ENCODE data around the gene SPDL1. TPM values are rescaled to one million over a fixed set of nuclear protein-coding genes. Genes with fewer than 3 reads are reported as not detected.
A peak's percentile ranks its signal among the peaks of the same experiment; 100 is the strongest.

The SPDL1 gene
- total RNA-seq (2022) (40.6 and 51.3 TPM in 2 replicates), Bru-seq, nascent RNA (percentile 85 among the genes with signal in this experiment), BruChase-seq, experiment 1, labeled RNA remaining after a 6-hour chase (percentile 85 among the genes with signal in this experiment), BruChase-seq, experiment 2, labeled RNA remaining after a 2-hour chase (percentile 89 among the genes with signal in this experiment)
- long read RNA-seq, transcript SPDL1-201 (12 exons, 2,668 nt): major isoform, 133 of 200 reads
- long read RNA-seq, partial matches to known transcripts: 6 of 200 reads
- long read RNA-seq, other reads (novel, unspliced or antisense): 61 of 200 reads

DNA sequence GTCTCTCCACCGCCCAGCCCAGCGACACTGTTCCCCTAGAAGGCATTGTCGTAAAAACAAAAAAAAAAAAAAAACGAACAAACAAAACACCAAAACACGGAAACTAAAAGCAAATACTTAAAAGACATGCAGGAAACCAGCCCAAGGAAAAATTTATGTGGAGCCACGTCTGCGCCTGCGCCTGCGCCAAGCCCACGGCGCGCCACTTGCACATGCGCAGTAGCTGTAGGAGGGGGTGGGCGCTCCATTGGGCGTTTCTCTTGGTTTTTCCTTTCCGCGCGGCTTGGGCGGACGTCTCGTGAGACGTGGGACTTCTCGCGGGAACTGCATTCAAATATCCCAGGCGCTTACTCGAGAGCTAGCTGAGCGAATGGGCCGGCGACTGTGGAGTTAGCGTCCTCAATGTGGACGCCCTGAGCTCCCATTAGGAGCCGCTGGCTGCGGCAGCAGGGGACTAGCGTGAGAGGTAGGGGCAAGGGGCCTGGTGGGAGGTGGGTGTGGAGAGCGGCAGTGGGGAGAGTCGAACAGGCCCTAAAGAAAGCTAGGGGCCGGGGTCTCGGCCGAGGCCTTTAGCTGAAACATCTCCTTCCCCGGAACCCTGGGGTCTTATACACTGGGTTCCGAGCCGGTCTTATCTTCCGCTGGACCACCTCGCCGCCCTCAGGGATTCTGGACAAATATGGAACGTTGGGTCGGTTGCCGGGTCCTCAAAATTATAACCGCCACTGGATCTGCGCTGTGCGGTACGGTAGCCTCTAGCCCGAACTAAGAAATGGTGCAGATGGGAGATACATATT is at the start of gene SPDL1:
TSS of gene SPDL1 (plus strand) at position 350 of the 797 bp plus-strand sequence. CDS start 4,644 bp downstream, outside the sequence.
- H3K36me3 Mint-ChIP-seq (ENCODE audit: insufficient read depth, unreplicated experiment): peaks cover 3% of the 10 kb centered on the region
- peak; percentile 98 for DNase-seq (ENCODE audit: unreplicated experiment)
- H3K27me3 Mint-ChIP-seq (ENCODE audit: insufficient read depth, unreplicated experiment): no peaks in the 10 kb centered on the region
- peak within 1 kb of the TSS; percentile 98 for H3K27ac Mint-ChIP-seq (ENCODE audit: low read depth, unreplicated experiment)
- no peak for TF ChIP-seq CTCF (IDR thresholded peaks at IDR 0.05; ENCODE audit: unreplicated experiment)
- TSS peak; percentile 62 for BruUV-seq (replicated peaks)
- ChIA-PET POLR2A (interaction anchor here (0.7 to 2.5 kb wide), 11 partner anchors 9 to 1030 kb away, joined by 3 to 14 read pairs (median 3); no protein-coding TSS in a partner anchor), CTCF (interaction anchor here (0.6 to 11.0 kb wide), 13 partner anchors 16 to 913 kb away, joined by 3 to 135 read pairs (median 4); partner anchors contain the start of gene INSYN2B)
- H3K9me3 Mint-ChIP-seq (ENCODE audit: unreplicated experiment): no peaks in the 10 kb centered on the region
- H3K4me3 Mint-ChIP-seq (ENCODE audit: unreplicated experiment): peak within 1 kb of the TSS; percentile 97
- intact Hi-C loops (cut with micrococcal nuclease): loop anchor here (1.0 to 5.0 kb wide), 4 partner anchors 113 to 1096 kb away; partner anchors contain the start of genes PANK3 and RARS1
- H3K4me1 Mint-ChIP-seq (ENCODE audit: insufficient read depth, unreplicated experiment): peaks cover 30% of the 10 kb centered on the region

DNA sequence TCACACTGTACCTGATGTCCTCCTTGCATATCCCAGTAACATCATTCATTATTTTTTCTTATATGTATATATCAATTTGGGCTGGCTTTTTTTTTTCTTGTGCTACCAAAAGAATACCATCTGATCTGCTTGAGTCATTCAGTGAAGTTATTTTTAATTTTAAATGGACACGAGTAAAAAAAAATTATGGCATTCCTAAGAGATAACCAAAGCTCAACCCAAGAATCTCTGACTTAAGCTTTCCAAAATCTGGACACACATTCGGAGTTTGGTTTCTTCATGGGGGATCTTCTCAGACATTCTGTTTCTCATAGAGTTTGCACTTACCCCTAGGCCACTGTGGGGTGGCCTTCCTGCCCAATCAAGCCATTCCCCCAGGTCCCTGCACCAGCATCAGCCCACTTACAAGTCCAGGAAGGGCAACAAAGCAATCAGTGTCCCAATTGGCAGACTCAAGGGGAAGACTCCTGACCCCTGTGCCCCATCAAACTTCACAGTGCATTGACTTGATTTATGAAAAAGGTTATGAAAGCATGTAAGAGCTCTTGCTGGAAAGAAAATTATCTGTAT is 49.2 kb upstream of the SPDL1 start:
- CTCF ChIA-PET: interaction anchor here (0.5 kb wide), 1 partner anchor 473 kb away, joined by 3 read pairs; no protein-coding TSS in a partner anchor
- intact Hi-C loops (cut with micrococcal nuclease): no loop called here
- Mint-ChIP-seq H3K4me3 (ENCODE audit: unreplicated experiment) (no peak overlapping the region), H3K27ac (ENCODE audit: low read depth, unreplicated experiment) (no peak overlapping the region), H3K4me1 (ENCODE audit: insufficient read depth, unreplicated experiment) (no peaks in the 10 kb centered on the region), H3K36me3 (ENCODE audit: insufficient read depth, unreplicated experiment) (no peaks in the 10 kb centered on the region), H3K9me3 (ENCODE audit: unreplicated experiment) (no peaks in the 10 kb centered on the region), H3K27me3 (ENCODE audit: insufficient read depth, unreplicated experiment) (no peaks in the 10 kb centered on the region)
- no TSS peak for BruUV-seq (replicated peaks)
- DNase-seq (ENCODE audit: unreplicated experiment): no peak
- POLR2A ChIA-PET: interaction anchor here (0.6 kb wide), 1 partner anchor 582 kb away, joined by 4 read pairs; no protein-coding TSS in a partner anchor
- TF ChIP-seq CTCF (IDR thresholded peaks at IDR 0.05; ENCODE audit: unreplicated experiment): no peak

GRCh38 chr5:169534939-169535338 is 48.6 kb upstream of the SPDL1 start:
- POLR2A ChIA-PET: no interaction called here
- H3K4me3 Mint-ChIP-seq (ENCODE audit: unreplicated experiment): no peak overlapping the region
- TF ChIP-seq CTCF (IDR thresholded peaks at IDR 0.05; ENCODE audit: unreplicated experiment): no peak
- no peak overlapping the region for H3K27ac Mint-ChIP-seq (ENCODE audit: low read depth, unreplicated experiment)
- DNase-seq (ENCODE audit: unreplicated experiment): no peak
- no peaks in the 10 kb centered on the region for H3K4me1 Mint-ChIP-seq (ENCODE audit: insufficient read depth, unreplicated experiment)
- CTCF ChIA-PET: interaction anchor here (0.6 kb wide), 1 partner anchor 39 kb away, joined by 3 read pairs; no protein-coding TSS in a partner anchor
- no peaks in the 10 kb centered on the region for H3K36me3 Mint-ChIP-seq (ENCODE audit: insufficient read depth, unreplicated experiment)
- no peaks in the 10 kb centered on the region for H3K27me3 Mint-ChIP-seq (ENCODE audit: insufficient read depth, unreplicated experiment)
- BruUV-seq (replicated peaks): no TSS peak
- H3K9me3 Mint-ChIP-seq (ENCODE audit: unreplicated experiment): no peaks in the 10 kb centered on the region
- intact Hi-C loops (cut with micrococcal nuclease): no loop called here
